Measurements from ENCODE around the gene FSTL4.

DNA sequence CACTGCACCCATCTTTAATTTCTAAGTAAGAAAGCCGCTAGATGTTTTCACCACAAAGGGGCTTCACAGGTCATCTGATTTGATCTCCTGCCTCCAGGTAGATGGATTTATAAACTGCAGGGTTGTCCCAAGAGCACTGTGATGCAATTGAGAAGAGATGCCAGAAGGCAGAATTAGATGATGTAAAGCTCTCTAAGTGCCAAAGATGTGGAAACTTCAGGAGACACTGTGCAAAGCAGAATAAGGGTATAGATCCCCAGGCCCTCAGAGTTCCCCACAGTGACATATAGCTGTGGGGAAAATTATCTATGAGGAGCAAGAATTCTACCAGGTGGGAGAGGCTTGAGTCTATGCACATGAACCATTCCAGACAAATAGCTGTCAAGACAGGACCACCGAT lies 90.5 kb downstream of the FSTL4 start:
- TF ChIP-seq, protein P1, sequence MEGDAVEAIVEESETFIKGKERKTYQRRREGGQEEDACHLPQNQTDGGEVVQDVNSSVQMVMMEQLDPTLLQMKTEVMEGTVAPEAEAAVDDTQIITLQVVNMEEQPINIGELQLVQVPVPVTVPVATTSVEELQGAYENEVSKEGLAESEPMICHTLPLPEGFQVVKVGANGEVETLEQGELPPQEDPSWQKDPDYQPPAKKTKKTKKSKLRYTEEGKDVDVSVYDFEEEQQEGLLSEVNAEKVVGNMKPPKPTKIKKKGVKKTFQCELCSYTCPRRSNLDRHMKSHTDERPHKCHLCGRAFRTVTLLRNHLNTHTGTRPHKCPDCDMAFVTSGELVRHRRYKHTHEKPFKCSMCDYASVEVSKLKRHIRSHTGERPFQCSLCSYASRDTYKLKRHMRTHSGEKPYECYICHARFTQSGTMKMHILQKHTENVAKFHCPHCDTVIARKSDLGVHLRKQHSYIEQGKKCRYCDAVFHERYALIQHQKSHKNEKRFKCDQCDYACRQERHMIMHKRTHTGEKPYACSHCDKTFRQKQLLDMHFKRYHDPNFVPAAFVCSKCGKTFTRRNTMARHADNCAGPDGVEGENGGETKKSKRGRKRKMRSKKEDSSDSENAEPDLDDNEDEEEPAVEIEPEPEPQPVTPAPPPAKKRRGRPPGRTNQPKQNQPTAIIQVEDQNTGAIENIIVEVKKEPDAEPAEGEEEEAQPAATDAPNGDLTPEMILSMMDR (IDR thresholded peaks at IDR 0.05; ENCODE audit: low read depth, low read length, missing input control), result no peak
- TF ChIP-seq, protein P2, sequence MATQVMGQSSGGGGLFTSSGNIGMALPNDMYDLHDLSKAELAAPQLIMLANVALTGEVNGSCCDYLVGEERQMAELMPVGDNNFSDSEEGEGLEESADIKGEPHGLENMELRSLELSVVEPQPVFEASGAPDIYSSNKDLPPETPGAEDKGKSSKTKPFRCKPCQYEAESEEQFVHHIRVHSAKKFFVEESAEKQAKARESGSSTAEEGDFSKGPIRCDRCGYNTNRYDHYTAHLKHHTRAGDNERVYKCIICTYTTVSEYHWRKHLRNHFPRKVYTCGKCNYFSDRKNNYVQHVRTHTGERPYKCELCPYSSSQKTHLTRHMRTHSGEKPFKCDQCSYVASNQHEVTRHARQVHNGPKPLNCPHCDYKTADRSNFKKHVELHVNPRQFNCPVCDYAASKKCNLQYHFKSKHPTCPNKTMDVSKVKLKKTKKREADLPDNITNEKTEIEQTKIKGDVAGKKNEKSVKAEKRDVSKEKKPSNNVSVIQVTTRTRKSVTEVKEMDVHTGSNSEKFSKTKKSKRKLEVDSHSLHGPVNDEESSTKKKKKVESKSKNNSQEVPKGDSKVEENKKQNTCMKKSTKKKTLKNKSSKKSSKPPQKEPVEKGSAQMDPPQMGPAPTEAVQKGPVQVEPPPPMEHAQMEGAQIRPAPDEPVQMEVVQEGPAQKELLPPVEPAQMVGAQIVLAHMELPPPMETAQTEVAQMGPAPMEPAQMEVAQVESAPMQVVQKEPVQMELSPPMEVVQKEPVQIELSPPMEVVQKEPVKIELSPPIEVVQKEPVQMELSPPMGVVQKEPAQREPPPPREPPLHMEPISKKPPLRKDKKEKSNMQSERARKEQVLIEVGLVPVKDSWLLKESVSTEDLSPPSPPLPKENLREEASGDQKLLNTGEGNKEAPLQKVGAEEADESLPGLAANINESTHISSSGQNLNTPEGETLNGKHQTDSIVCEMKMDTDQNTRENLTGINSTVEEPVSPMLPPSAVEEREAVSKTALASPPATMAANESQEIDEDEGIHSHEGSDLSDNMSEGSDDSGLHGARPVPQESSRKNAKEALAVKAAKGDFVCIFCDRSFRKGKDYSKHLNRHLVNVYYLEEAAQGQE (IDR thresholded peaks at IDR 0.05), result no peak
- no peak for TF ChIP-seq RXRA (IDR thresholded peaks at IDR 0.05)
- no peak for TF ChIP-seq RAD21 (IDR thresholded peaks at IDR 0.05)
- TF ChIP-seq TAF1 (conservative IDR thresholded peaks at IDR 0.05), result no peak
- no peak for TF ChIP-seq FOXA1 (IDR thresholded peaks at IDR 0.05)
- TF ChIP-seq GABPA (IDR thresholded peaks at IDR 0.05 in 1 of 2, conservative IDR thresholded peaks at IDR 0.05 in 1 of 2), result no peak

Measured in liver (tissue), 3 donors.